C1 segment of cervical spinal cord (tissue), 14 donors: Measurements from ENCODE around the gene GALNT11.
"Not testable (repeated sequence)": the region's sequence is repeated elsewhere in the genome, so short reads cannot be mapped to it uniquely, and the experiment has no call there.

ENCODE experiments used
- DNase-seq, 14 donors: peaks; one replicate each; lab custom pipeline; 2025; lab: John Stamatoyannopoulos, UW

The GALNT11 gene

GRCh38 chr7:152025077-152025936 is at the start of gene GALNT11:
GALNT11 (plus strand) TSS chr7:152025674; CDS start chr7:152094228, 68,554 bp downstream.
- peak in 13 of 14 donors; percentile 23 to 85 (median 66) for DNase-seq

GRCh38 chr7:151978616-151979015 is 46.9 kb upstream of the GALNT11 start:
- no peak for DNase-seq

GRCh38 chr7:151981223-151981622 is 44.3 kb upstream of the GALNT11 start:
- no peak for DNase-seq

- DNase-seq: no peak
Observed at GRCh38 chr7:151982806-151983205, 42.7 kb upstream of the GALNT11 start.

GRCh38 chr7:151984612-151985011 is 40.9 kb upstream of the GALNT11 start:
- no peak for DNase-seq

GRCh38 chr7:151987748-151988529 is 37.5 kb upstream of the GALNT11 start:
- peak in 1 of 14 donors; percentile 3 for DNase-seq

GRCh38 chr7:151992375-151992774 is 33.1 kb upstream of the GALNT11 start:
- peak in 7 of 14 donors; percentile 1 to 29 (median 8) for DNase-seq

- DNase-seq: no peak
Observed at GRCh38 chr7:151993977-151994676, 31.3 kb upstream of the GALNT11 start.

GRCh38 chr7:151999424-152000090 is 25.9 kb upstream of the GALNT11 start:
- DNase-seq: no peak

GRCh38 chr7:152000191-152000590 is 25.3 kb upstream of the GALNT11 start:
- no peak for DNase-seq

GRCh38 chr7:152006336-152006735 is 19.1 kb upstream of the GALNT11 start:
- DNase-seq: no peak

GRCh38 chr7:152011860-152012259 is 13.6 kb upstream of the GALNT11 start:
- DNase-seq: peak in 1 of 14 donors; percentile 11

- DNase-seq: no peak
Observed at GRCh38 chr7:152013230-152013629, 12.2 kb upstream of the GALNT11 start.

GRCh38 chr7:152013974-152014373 is 11.5 kb upstream of the GALNT11 start:
- DNase-seq: no peak

- DNase-seq: no peak
Observed at GRCh38 chr7:152014722-152015121, 10.8 kb upstream of the GALNT11 start.

- no peak for DNase-seq
Observed at GRCh38 chr7:152015600-152015999, 9.9 kb upstream of the GALNT11 start.

GRCh38 chr7:152016947-152017346 is 8.5 kb upstream of the GALNT11 start:
- DNase-seq: no peak

GRCh38 chr7:152017683-152018082 is 7.8 kb upstream of the GALNT11 start:
- not testable (repeated sequence) for DNase-seq

GRCh38 chr7:152021740-152022139 is 3.7 kb upstream of the GALNT11 start:
- not testable (repeated sequence) for DNase-seq

- peak in 1 of 14 donors; percentile 15 for DNase-seq
Observed at GRCh38 chr7:152025937-152026890, 740 bp downstream of the GALNT11 start.
